Central memory CD4-positive, alpha-beta T cell (primary cell): ENCODE measurements around the gene TUBA4B.
"Not testable (repeated sequence)": the region's sequence is repeated elsewhere in the genome, so short reads cannot be mapped to it uniquely, and the experiment has no call there.

Source experiments
- DNase-seq: peaks from one replicate; pipeline ENCODE4 v3.0.0; 2022

Gene TUBA4B

DNA sequence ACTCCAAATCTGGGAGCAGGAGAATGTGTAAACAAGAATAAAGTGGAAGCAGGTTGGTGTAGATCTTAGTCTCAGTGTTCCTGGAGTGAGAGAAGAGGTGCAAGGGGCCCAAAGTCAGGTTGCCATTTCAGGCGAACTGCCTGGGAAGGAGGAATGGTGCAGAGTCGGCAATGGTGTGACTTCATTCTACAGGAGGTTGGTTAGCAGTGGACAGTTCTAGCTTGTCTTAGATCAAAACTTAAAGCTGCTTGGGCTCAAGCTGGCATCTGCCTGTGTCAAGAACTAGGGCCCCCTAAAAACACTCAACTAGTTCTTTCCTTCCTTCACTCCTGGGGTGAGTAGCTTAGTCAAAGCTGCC is 4.2 kb upstream of the TUBA4B start:
- DNase-seq = no peak

- peak; percentile 57 for DNase-seq
Measured at GRCh38 chr2:219249203-219249980, 3.7 kb upstream of the TUBA4B start.

DNA sequence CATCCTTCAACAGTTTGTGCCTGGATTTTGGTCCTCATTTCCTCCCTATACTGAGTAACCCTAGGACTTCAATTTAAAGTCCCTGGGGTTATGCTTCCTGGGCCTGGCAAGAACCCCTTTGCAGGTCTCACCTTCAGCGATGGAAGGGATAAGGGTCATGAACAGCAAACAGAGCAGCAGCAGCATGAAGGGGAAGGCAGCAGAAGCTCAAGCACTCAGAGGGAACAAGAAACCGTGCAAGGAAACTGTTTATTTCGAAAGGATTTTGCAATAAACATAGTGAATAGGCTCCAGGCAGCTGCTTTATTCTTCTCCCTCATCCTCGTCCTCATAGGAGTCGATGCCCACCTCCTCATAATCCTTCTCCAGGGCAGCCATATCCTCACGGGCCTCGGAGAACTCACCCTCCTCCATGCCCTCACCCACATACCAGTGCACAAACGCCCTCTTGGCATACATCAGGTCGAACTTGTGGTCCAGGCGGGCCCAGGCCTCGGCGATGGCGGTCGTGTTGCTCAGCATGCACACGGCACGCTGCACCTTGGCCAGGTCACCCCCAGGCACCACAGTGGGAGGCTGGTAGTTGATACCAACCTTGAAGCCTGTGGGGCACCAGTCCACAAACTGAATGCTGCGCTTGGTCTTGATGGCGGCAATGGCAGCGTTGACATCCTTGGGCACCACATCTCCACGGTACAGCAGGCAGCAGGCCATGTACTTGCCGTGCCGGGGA is 2.8 kb upstream of the TUBA4B start:
- DNase-seq = no peak

GRCh38 chr2:219251656-219252055 is 1.4 kb upstream of the TUBA4B start:
- no peak for DNase-seq

DNA sequence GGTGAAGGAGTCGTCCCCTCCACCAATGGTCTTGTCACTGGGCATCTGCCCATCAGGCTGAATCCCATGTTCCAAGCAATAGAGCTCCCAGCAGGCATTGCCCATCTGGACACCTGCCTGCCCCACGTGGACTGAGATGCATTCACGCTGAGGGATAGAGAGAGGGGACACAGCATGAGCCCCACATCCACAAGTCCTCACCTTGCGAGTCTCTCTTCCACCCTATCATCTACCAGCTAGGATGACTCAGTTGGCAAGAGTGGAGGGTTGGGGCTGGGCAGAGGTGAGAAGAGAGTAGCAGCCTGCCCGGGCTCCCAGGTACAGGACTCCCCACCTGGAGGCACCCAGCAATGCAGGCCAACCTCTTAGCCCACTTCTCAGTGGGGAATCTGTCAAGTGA is 959 bp upstream of the TUBA4B start:
- peak; percentile 18 for DNase-seq

DNA sequence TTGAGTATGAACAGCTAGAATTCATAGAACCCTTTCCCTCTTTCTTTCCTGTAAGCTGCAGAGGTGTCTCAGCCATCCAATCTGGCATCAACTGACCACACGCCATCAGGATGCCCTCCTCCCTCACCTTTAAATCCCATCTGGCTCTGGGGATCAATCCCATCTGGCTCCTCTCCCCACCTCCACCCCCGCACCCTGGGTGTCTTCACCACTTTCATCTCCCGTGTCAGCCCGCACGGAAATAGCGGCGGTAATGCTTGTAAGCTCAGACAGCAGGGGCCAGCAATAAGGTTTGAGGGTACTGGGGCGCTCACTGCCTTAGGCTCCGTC is 508 bp upstream of the TUBA4B start:
- no peak for DNase-seq

DNA sequence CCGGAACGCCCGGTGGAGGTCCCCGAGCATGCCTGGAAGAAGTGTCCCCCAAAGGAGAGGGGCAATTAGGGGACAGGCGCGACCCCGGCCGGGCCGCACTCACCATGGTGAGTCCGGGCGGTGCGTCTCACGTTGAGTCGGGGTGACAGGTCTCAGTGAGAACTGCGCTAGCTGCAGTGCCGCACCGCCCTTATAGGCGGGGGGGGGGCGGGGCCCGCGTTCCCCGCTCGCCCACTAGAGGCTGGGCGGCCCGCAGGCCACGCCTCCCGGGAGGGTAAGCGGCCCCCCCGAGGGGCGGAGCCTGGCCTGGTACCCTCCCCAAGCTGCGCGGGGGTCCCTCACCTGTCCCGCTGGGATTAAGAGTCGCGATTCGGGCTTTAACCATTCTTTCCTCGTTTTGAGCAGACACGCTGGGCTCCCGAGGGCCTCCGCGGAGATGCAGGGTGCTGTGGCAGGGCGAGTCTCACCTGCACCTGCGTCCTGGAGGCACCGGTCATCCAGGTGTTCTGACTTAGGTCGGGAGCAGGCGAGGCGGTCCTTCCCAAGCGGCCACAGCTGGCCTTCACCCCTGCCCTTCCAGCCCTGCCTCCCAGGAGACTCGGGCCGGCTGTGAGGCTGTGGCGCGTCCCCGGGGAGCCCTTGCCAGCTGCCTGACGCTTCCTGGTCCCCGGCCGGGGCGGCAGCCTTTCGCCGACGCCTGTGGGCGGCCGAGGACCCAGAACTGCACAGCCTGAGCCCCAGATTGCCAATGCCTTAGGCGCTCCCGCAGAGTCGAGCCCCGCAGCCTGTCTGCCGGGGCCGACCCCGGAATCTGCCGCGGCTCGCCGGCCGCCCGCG is 928 bp downstream of the TUBA4B start, which contains the start of gene TUBA4A:
TUBA4A (minus strand) TSS at position 166 of the 837 bp plus-strand sequence; CDS start at position 106, 60 bp downstream.
- DNase-seq = peak; percentile 87

DNA sequence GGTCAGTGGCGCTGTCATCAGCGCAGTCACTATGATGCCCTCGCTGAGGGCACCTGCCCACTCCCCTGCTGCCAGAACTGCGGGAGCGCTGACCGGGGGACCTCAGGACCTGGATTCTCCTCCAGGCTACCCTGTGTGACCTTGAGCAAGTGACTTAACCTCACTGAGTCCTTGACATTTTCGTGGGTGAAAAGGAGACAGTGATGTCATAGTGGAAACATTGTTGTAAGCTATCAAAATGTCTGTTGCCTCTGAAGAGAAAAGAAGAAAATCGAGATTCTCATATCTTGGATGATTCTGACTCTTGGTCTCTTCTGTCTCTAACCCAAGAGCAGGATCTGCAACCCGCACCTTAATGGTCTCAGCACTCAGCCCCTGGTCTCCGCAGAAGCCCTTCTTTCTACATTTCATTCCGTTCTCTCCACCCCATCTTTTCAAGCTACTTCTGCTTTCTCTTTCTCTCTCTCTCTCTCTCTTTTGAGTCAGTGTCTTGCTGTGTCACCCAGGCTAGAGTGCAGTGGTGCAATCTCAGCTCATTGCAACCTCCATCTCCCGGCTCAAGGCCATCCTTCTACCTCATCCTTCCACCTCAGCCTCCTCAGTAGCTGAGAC is 1.7 kb downstream of the TUBA4B start:
- DNase-seq = peak; percentile 68

DNA sequence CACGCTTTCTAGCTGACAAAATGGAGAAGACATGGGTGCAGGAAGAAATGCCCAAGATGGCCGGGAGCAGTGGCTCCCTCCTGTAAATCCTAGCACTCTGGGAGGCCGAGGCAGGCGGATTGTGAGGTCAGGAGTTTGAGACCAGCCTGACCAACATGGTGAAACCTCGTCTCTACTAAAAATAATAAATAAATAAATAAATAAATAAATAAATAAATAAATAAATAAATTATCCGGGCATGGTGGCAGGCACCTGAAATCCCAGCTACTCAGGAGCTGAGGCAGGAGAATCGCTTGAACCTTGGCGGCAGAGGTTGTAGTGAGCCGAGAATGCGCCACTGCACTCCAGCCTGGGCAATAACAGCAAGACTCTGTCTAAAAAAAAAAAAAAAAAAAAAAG is 5.9 kb downstream of the TUBA4B start:
- not testable (repeated sequence) for DNase-seq

- DNase-seq = no peak
Measured at GRCh38 chr2:219261024-219261855, 8.2 kb downstream of the TUBA4B start.

GRCh38 chr2:219266232-219266631 is 13.2 kb downstream of the TUBA4B start:
- no peak for DNase-seq

DNA sequence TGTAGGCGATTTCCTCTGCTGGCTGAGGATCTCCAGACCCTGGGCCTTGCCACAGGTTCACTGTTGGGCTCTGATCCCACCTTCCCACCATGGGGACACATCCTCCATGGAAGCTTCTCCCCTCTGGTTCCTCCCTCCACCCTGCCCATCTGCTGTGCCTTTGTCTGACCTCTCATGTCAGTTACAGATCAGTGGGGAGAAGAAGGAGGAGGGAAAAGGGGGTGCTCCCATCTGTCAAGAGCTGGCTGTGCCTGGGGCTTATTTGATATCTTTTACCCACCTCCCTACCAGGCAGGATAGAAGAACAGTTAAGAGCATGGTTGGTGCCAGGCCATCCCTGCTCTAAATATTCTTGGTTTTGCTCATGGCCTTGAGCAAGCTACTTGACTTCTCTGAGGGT is 13.8 kb downstream of the TUBA4B start:
- no peak for DNase-seq

DNA sequence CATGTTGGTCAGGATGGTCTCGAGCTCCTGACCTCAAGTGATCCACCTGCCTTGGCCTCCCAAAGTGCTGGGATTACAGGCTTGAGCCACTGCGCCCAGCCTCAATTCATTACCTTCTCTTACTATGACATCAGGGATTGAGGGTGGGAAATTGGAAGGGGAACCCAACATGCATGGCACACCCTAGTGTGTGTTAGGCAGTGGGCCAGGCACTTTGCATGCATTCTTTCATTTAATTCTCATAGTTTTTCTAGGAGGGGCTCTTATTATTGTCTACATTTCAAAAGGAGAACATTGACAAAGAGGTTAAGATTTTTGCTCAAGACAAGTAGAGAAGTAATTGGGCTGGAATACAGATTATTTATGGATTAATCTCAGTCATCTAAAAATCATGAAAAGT is 15.3 kb downstream of the TUBA4B start:
- no peak for DNase-seq

DNA sequence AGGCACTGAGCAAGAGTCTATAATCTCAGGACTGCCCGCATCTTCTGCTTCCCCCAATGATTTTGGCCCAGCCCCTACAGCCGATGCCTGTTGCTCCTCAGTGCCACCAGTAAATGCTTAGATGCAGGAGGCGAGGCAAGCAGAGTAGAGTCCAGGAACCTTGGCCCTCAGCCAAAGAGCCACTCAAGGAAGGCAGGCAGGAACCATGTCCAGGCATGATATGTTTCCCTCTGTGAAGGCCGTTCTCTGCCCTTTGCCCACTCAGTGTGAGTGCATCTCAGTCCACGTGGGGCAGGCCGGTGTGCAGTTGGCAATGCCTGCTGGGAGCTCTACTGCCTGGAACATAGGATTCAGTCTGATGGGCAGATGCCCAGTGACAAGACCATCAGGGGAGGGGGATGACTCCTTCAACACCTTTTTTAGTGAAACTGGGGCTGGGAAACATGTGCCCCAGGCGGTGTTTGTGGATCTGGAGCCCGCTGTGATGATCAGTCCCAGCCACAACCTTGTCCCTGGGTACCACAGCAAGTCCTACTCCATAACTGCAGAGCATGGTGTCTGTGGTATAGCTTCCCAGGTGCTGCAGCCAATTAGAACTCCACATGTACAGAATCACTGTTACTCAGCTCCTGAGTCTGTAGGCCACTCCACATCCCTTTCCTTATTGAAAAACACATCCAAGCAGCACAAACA is 16.5 kb downstream of the TUBA4B start:
- no peak for DNase-seq

DNA sequence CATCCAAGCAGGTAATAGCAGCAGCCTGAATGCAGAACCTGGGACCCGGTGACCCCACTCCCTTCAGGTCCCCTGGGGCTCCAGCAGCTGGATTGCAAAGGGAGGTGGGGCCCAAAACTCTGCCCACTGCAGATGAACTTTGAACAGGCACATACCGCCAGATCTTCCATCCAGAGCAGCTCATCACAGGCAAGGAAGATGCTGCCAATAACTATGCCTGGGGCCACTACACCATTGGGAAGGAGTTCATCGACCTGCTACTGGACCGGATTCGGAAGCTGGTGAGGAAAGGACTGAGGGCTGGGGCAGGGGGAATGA is 17.0 kb downstream of the TUBA4B start:
- DNase-seq = no peak

DNA sequence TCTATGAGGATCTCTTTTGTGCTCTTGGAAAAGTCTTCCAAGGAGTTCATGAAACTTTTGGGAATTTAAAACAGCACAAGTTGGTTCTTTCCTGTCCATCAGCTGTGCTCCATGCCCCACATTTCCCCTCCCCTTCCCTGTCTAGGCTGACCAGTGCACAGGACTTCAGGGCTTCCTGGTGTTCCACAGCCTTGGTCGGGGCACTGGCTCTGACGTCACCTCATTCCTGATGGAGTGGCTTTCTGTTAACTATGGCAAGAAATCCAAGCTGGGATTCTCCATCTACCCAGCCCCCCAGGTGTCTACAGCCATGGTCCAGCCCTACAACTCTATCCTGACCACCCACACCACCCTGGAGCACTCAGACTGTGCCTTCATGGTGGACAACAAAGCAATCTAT is 18.0 kb downstream of the TUBA4B start:
- DNase-seq = no peak

GRCh38 chr2:219272356-219272755 is 19.3 kb downstream of the TUBA4B start:
- DNase-seq = no peak

GRCh38 chr2:219272995-219273394 is 20.0 kb downstream of the TUBA4B start:
- no peak for DNase-seq

GRCh38 chr2:219273937-219274336 is 20.9 kb downstream of the TUBA4B start:
- no peak for DNase-seq

DNA sequence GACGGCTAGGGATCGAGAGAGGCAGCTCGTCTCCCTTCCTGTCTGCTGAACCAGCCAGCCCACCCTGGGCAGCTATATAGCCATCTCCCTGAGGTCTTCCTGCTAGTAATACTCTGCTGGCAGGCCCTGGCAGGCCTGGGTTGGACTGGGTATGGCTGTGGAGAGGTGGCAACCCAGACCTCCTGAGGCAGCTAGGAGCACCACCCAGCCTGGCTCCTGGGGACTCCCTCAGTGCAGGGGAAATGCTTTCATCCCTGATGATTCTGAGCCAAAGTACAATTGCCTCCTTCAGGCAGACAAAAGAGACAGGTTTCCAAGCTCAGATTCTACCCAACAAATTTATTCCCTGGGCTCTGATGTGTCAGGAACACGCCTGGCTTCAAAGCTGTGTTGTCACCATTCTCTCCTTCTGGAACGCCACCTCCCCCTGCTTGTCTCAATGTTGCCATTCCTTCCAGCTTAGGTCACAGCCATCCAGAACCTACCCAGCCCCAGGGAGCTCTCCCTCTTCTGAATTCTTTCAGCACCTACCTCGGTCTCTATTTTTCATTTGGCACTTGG is 21.4 kb downstream of the TUBA4B start:
- DNase-seq = no peak
